Small intestine (tissue), 7 donors: ENCODE data around the gene NR6A1. TPM values are rescaled to one million over a fixed set of nuclear protein-coding genes. Genes with fewer than 3 reads are reported as not detected.

Experiments used
- DNase-seq, 2 donors: peaks; one replicate each; pipeline versions ENCODE4 v3.0.0 to v3.0.0-alpha.2; 2013
- FAIRE-seq: peaks from 2 replicates; lab custom pipeline; 2012; peaks lifted over from hg19 to GRCh38; lab: Jason Lieb, UNC
- H3K27ac ChIP-seq, 3 donors: one replicate each; pipeline ENCODE4 v1.5.1; 2013; ENCODE audit warnings: low read length in 2 of 3, mild to moderate bottlenecking in 2 of 3, control low read depth in 1 of 3, inconsistent platforms in 1 of 3, low read depth in 1 of 3, moderate library complexity in 1 of 3
- H3K27me3 ChIP-seq, 3 donors: one replicate each; pipeline ENCODE4 v1.6.1; 2013; ENCODE audit warnings: low read length in 3 of 3, inconsistent platforms in 1 of 3; ENCODE audit not compliant: control insufficient read depth in 3 of 3, insufficient read depth in 3 of 3
- H3K36me3 ChIP-seq, 3 donors: one replicate each; pipeline ENCODE4 v1.6.1; 2013; ENCODE audit warnings: low read length in 3 of 3, inconsistent platforms in 1 of 3, low read depth in 1 of 3, mild to moderate bottlenecking in 1 of 3, moderate library complexity in 1 of 3; ENCODE audit not compliant: control insufficient read depth in 3 of 3, insufficient read depth in 2 of 3
- H3K4me1 ChIP-seq, 3 donors: one replicate each; pipeline ENCODE4 v1.6.1; 2013; ENCODE audit warnings: low read length in 2 of 3, inconsistent platforms in 1 of 3, low read depth in 1 of 3, mild to moderate bottlenecking in 1 of 3, moderate library complexity in 1 of 3; ENCODE audit not compliant: control insufficient read depth in 3 of 3, insufficient read depth in 2 of 3
- H3K4me3 ChIP-seq, 3 donors: one replicate each; pipeline ENCODE4 v1.5.1; 2013; ENCODE audit warnings: low read length in 3 of 3, control low read depth in 1 of 3, inconsistent platforms in 1 of 3, low read depth in 1 of 3, mild to moderate bottlenecking in 1 of 3, moderate library complexity in 1 of 3
- H3K9me3 ChIP-seq, 2 donors: one replicate each; pipeline ENCODE4 v1.6.1; 2013; ENCODE audit warnings: low read depth in 1 of 2, low read length in 1 of 2; ENCODE audit not compliant: control insufficient read depth in 2 of 2, insufficient read depth in 1 of 2
- WGBS, 3 donors: extraction: QIAGEN DNeasy Blood & Tissue Kit; methylation state at CpG; one replicate each; pipeline ENCODE4 v1.1.7; 2013; 5-methylcytosine and 5-hydroxymethylcytosine counted together
- polyA plus RNA-seq, 4 donors: library from polyadenylated mRNA; stranded (reverse) in 3 of 4; unstranded in 1 of 4; fragments of 200-250 nt in 3 of 4; fragments of 120-200 nt in 1 of 4; gene quantifications; one replicate each; pipeline versions ENCODE4 v1.2.1 to v1.2.3, GENCODE V29; 2013
- donor health status: healthy with polysubstance abuse.
- donor health status: control.
- donor health status: control.
- donor health status: Bipolar disorder and iron deficiency.
- donor health status: healthy.

NR6A1 gene
- polyA plus RNA-seq, 4 donors, result 2.3 to 6.0 (median 4.0) TPM

DNA sequence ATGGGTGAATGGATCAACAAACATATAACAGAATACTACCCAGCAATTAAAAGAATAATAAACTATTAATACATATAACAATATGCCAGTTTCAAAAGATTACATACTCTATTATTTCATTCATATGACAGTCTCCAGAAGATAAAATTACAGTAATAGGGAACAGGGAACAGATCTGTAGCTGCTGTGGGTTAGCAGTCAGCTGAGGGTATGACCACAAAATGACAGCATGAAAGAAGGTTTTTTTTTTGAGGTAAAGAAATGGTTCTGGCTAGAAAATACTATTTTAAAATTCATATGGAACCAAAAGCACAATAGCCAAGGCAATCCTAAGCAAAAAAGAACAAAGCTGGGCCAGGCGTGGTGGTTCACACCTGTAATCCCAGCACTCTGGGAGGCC is 190.9 kb downstream of the NR6A1 start:
- Histone ChIP-seq H3K9me3 (peaks cover 0 to 3% of the 10 kb centered on the region in 2 donors), H3K27me3 (no peaks in the 10 kb centered on the region), H3K4me3 (no peak overlapping the region), H3K4me1 (no peaks in the 10 kb centered on the region), H3K27ac (no peak overlapping the region), H3K36me3 (no peaks in the 10 kb centered on the region)
- WGBS, 3 donors, result 93 to 97% (median 96%) methylated on average over 1 of the region's 1 CpG
- DNase-seq (no peak), FAIRE-seq (no peak)

DNA sequence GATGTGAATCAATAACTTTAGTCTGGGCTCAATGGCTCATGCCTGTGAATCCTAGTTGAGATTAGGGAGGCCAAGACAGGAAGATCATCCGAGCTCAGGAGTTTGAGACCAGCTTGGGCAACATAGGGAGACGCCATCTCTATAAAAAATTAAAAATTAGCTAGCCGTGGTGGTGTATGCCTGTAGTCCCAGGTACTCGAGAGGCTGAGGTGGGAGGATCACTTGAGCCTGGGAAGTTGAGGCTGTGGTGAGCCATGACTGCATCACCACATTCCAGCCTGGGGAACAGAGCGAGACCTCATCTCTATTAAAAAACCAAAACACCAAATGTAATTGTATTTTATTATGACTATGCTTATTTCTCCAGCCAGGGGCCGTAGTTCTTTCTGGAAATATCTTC is 194.4 kb downstream of the NR6A1 start:
- no peaks in the 10 kb centered on the region for H3K27me3 ChIP-seq
- DNase-seq, result no peak
- no peak overlapping the region for H3K4me3 ChIP-seq
- 87 to 93% (median 92%) methylated on average over 6 of the region's 6 CpGs for WGBS, 3 donors
- H3K4me1 ChIP-seq, result peaks cover 0 to 2% (median 0%) of the 10 kb centered on the region in 3 donors
- no peaks in the 10 kb centered on the region for H3K36me3 ChIP-seq
- FAIRE-seq, result no peak
- H3K27ac ChIP-seq, result no peak overlapping the region
- H3K9me3 ChIP-seq, result peaks cover 0 to 3% of the 10 kb centered on the region in 2 donors

DNA sequence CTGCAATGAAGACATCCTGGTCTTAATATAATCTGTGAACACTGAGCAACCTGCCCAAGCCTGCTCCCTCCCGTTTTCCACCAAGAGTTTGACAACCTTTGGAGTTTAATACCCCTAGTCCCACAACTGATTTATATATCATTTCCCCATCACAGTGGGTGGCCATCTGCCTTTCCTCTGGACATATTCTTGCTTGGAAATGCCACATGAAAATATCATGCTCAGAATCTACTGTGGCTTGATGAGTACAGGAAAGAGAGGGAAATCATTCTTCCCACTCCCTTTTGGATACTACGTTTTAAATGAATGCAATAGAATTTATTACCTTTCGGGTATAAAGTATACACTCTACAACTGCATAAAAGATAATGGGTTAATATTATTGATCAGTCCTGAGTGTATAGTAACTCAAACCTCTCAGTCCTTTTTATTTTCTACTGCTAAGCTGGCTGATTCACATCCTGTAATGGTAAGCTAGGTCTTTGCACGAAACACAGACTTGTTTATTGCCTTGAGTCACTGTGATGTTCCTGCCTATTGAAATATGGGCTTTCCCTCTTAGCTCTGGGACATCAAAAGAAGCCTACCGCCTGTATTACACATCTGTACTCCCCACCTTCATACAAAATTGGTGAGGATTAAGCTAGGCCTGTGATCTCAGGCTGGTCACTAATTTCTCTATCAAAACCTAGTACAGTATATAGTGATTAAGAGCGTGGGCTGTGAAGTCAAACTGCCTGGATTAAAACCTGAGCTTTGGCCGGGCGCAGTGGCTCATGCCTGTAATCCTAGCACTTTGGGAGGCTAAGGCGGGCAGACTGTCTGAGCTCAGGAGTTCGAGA is 196.4 kb downstream of the NR6A1 start:
- Histone ChIP-seq H3K9me3 (peaks cover 0 to 3% of the 10 kb centered on the region in 2 donors), H3K4me3 (no peak overlapping the region), H3K36me3 (no peaks in the 10 kb centered on the region), H3K27ac (peak overlapping the region in 1 of 3 donors; percentile 34), H3K27me3 (no peaks in the 10 kb centered on the region), H3K4me1 (peaks cover 0 to 2% (median 0%) of the 10 kb centered on the region in 3 donors)
- FAIRE-seq (no peak), DNase-seq (peak in 1 of 2 donors; percentile 45)
- 20 to 61% (median 42%) methylated on average over 10 of the region's 10 CpGs for WGBS, 3 donors

DNA sequence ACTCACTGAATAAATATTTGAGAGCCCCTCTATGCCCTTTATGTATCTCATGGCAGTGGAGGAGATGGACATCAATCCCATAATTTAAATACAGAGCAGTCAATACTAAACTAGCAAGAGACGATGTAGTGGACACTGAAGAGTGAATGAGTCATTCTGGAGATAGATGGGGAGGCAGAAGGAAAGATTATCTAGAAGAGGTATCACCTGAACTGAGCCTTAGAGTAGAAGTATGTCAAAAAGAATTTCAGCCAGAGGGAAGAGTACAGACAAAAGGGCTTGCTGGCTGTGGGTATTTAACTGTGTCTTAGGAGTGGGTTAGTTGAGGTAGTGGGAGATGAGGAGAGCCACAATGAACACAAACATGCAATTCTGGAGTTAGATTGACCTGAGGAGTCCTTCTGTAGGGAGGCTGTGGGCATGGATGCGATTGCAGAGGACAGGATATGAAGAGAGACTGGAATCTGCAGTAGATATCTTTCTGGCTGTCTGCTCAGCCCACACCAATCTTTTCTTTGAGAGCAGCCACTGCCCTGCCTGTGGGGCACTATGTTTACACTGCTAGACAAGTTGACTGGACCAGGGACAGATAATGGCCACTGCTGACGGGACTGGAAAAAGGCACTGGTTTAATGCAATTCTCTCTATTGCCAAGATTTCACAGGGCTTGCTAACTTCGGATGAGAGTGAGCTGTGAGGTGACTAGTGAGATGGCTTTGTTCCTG is 200.0 kb downstream of the NR6A1 start:
- FAIRE-seq (no peak), DNase-seq (no peak)
- no peaks in the 10 kb centered on the region for H3K27me3 ChIP-seq
- peaks cover 0 to 2% (median 0%) of the 10 kb centered on the region in 3 donors for H3K4me1 ChIP-seq
- no peaks in the 10 kb centered on the region for H3K9me3 ChIP-seq
- H3K36me3 ChIP-seq, result no peaks in the 10 kb centered on the region
- H3K4me3 ChIP-seq, result no peak overlapping the region
- WGBS, 3 donors, result 85 to 91% (median 90%) methylated on average over 4 of the region's 4 CpGs
- H3K27ac ChIP-seq, result no peak overlapping the region

DNA sequence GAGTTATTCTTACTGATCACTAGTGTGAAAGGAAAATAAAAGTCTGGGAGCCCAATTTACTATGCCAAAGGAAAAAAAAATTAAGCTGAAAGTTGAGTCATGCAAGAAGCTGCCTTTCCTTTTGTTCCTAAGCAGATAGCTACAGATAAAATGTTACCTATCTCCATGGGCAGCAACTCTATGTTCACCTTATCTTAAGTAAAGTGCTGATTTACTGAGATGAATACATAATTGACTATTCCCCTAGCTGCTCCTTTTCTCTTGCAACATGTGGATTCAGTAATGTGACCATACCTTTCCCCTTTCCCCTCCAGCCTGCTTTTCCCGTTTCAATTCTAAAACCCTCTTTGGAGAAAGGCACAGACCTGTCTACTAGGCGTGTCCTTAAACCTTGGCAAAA is 201.2 kb downstream of the NR6A1 start:
- DNase-seq (no peak), FAIRE-seq (no peak)
- 56 to 70% (median 62%) methylated on average over 2 of the region's 2 CpGs for WGBS, 3 donors
- Histone ChIP-seq H3K9me3 (no peaks in the 10 kb centered on the region), H3K36me3 (no peaks in the 10 kb centered on the region), H3K27ac (no peak overlapping the region), H3K4me1 (peaks cover 0 to 2% (median 0%) of the 10 kb centered on the region in 3 donors), H3K27me3 (no peaks in the 10 kb centered on the region), H3K4me3 (no peak overlapping the region)

DNA sequence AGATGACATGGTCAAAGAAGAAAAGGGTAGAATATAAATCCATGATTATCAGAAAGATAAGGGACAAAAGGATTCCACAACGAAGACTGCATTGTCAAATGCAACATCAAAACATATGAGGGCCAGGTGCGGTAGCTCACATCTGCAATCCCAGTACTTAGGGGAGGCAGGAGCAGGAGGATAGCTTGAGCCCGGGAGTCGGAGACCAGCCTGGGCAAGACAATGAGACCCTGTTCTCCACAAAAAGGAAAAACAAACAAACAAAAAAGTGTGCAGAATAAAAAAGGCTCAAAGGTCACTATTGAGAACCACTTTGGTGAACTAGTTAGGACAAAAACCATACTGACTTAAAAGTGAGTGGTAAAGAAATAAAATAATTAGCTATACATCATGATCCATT is 203.7 kb downstream of the NR6A1 start:
- no peaks in the 10 kb centered on the region for H3K36me3 ChIP-seq
- no peaks in the 10 kb centered on the region for H3K27me3 ChIP-seq
- DNase-seq (no peak), FAIRE-seq (no peak)
- H3K27ac ChIP-seq, result no peak overlapping the region
- no peaks in the 10 kb centered on the region for H3K9me3 ChIP-seq
- 40 to 69% (median 42%) methylated on average over 4 of the region's 4 CpGs for WGBS, 3 donors
- H3K4me3 ChIP-seq, result no peak overlapping the region
- no peaks in the 10 kb centered on the region for H3K4me1 ChIP-seq

DNA sequence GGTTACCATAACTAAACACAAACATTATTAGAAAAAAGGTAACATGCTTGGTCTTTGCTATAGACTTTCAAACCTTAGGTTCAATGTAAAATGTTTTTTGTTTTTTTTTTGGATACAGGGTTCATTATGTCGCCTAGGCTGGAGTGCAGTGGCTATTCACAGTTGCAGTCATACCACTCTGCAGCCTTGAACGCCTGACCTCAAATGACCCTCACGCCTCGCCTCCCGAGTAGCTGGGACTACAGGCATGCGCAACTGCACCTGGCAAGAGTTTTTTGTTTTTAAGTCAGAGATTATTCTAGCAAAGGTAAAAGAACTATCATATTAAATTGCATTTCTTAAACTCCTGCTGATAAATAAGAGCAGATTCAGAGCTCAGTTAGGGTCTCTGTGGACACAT is 208.8 kb downstream of the NR6A1 start:
- no peaks in the 10 kb centered on the region for H3K36me3 ChIP-seq
- peaks cover 0 to 3% (median 0%) of the 10 kb centered on the region in 3 donors for H3K4me1 ChIP-seq
- no peak overlapping the region for H3K4me3 ChIP-seq
- no peaks in the 10 kb centered on the region for H3K9me3 ChIP-seq
- H3K27me3 ChIP-seq, result no peaks in the 10 kb centered on the region
- WGBS, 3 donors, result 59 to 80% (median 74%) methylated on average over 6 of the region's 6 CpGs
- H3K27ac ChIP-seq, result no peak overlapping the region
- FAIRE-seq (no peak), DNase-seq (no peak)

DNA sequence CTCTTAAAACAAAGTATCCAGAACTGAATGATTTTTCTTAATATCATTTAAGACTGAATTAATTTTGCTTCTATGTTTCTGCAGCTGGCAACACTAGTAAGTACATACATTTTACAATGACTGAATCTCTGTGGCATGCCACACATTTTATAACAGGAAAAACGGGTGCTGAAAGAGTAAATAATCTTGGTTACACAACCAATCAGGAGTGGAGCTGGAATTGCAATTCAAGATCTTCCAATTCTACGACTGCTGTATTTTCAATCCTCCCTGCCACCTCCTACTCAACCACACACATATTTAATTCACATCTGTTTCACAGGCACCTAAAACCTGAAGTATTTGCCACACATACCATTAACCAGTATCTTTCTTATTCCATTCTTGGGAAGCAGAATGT is 211.2 kb downstream of the NR6A1 start:
- Histone ChIP-seq H3K27me3 (no peaks in the 10 kb centered on the region), H3K36me3 (no peaks in the 10 kb centered on the region), H3K4me3 (no peak overlapping the region), H3K4me1 (peaks cover 0 to 4% (median 0%) of the 10 kb centered on the region in 3 donors), H3K9me3 (no peaks in the 10 kb centered on the region), H3K27ac (no peak overlapping the region)
- FAIRE-seq (no peak), DNase-seq (no peak)
- WGBS, 3 donors, result 56 to 63% (median 57%) methylated on average over 2 of the region's 2 CpGs
